Tibial artery (tissue), 4 donors: ENCODE results near the gene HSP90AB1.
"Not testable (repeated sequence)": the region's sequence is repeated elsewhere in the genome, so short reads cannot be mapped to it uniquely, and the experiment has no call there.

ENCODE experiments used
- DNase-seq, 2 donors: peaks; one replicate each; pipeline ENCODE4 v3.0.0-alpha.2; 2019
- H3K27ac ChIP-seq, 2 donors: fragments of 200-600 bp; sonication (generic) in 1 of 2; 1 replicate in 1 of 2; 2 replicates in 1 of 2; pipeline ENCODE4 v1.5.1; 2018 to 2019; ENCODE audit warnings: mild to moderate bottlenecking in 1 of 2
- H3K27me3 ChIP-seq, 2 donors: fragments of 200-600 bp; sonication (generic) in 1 of 2; one replicate each; pipeline versions ENCODE4 v1.5.1 to v1.6.0; 2016 to 2019
- H3K36me3 ChIP-seq, 3 donors: fragments of 200-600 bp; sonication (generic) in 2 of 3; one replicate each; pipeline ENCODE4 v1.5.1; 2016 to 2019; ENCODE audit warnings: mild to moderate bottlenecking in 2 of 3
- H3K4me1 ChIP-seq, 4 donors: fragments of 200-600 bp; sonication (generic) in 2 of 4; 1 replicate in 3 of 4; 2 replicates in 1 of 4; pipeline ENCODE4 v1.5.1; 2016 to 2019
- H3K4me3 ChIP-seq, 2 donors: fragments of 200-600 bp; sonication (generic) in 1 of 2; 1 replicate in 1 of 2; 2 replicates in 1 of 2; pipeline ENCODE4 v1.5.1; 2018 to 2019; ENCODE audit warnings: mild to moderate bottlenecking in 2 of 2
- H3K9me3 ChIP-seq, 3 donors: fragments of 200-600 bp; sonication (generic) in 1 of 3; one replicate each; pipeline ENCODE4 v1.5.1; 2016 to 2019
- CTCF ChIP-seq, 2 experiments: fragments of 200-600 bp in 1 of 2; fragments of 450-650 bp in 1 of 2; IDR thresholded peaks; one replicate each; pipeline ENCODE4 v1.5.1; 2017 to 2019; ENCODE audit warnings: antibody characterized with exemption in 2 of 2, mild to moderate bottlenecking in 1 of 2, moderate library complexity in 1 of 2
- intact Hi-C: fragments of 100-400 bp; cut with DNase I; formaldehyde crosslinking; loops from one replicate; pipeline ENCODE4 v1.15.0; 2023; ENCODE audit warnings: low total_unique reads

The HSP90AB1 gene

GRCh38 chr6:44228836-44229235 lies 18.1 kb upstream of the HSP90AB1 start:
- intact Hi-C loops = no loop called here
- TF ChIP-seq CTCF (IDR thresholded peaks at IDR 0.05) = no peak
- no peak for DNase-seq
- Histone ChIP-seq H3K4me1 (peaks cover 0 to 91% (median 63%) of the 10 kb centered on the region in 4 donors), H3K27me3 (no peaks in the 10 kb centered on the region), H3K9me3 (no peaks in the 10 kb centered on the region), H3K36me3 (peaks cover 39 to 48% (median 45%) of the 10 kb centered on the region in 3 donors), H3K27ac (peak overlapping the region; percentile 26 to 97), H3K4me3 (no peak overlapping the region)

GRCh38 chr6:44229376-44230033 lies 17.4 kb upstream of the HSP90AB1 start:
- Histone ChIP-seq H3K9me3 (no peaks in the 10 kb centered on the region), H3K27me3 (no peaks in the 10 kb centered on the region), H3K4me3 (no peak overlapping the region), H3K27ac (no peak overlapping the region), H3K4me1 (peaks cover 0 to 91% (median 63%) of the 10 kb centered on the region in 4 donors), H3K36me3 (peaks cover 39 to 48% (median 45%) of the 10 kb centered on the region in 3 donors)
- DNase-seq = no peak
- no peak for TF ChIP-seq CTCF (IDR thresholded peaks at IDR 0.05)
- intact Hi-C loops = loop anchor here (5.0 kb wide), 1 partner anchor 57 kb away; no protein-coding TSS in a partner anchor

GRCh38 chr6:44230034-44230675 lies 16.7 kb upstream of the HSP90AB1 start:
- H3K27me3 ChIP-seq = no peaks in the 10 kb centered on the region
- H3K36me3 ChIP-seq = peaks cover 39 to 48% (median 45%) of the 10 kb centered on the region in 3 donors
- no peaks in the 10 kb centered on the region for H3K9me3 ChIP-seq
- DNase-seq = no peak
- no peak overlapping the region for H3K27ac ChIP-seq
- TF ChIP-seq CTCF (IDR thresholded peaks at IDR 0.05) = no peak
- peaks cover 0 to 91% (median 63%) of the 10 kb centered on the region in 4 donors for H3K4me1 ChIP-seq
- H3K4me3 ChIP-seq = no peak overlapping the region
- intact Hi-C loops = loop anchor here (5.0 kb wide), 1 partner anchor 58 kb away; no protein-coding TSS in a partner anchor

GRCh38 chr6:44231426-44231825 lies 15.5 kb upstream of the HSP90AB1 start:
- not testable (repeated sequence) for H3K27me3 ChIP-seq, H3K4me3 ChIP-seq, DNase-seq, H3K9me3 ChIP-seq
- peaks cover 0 to 86% (median 57%) of the 10 kb centered on the region in 4 donors for H3K4me1 ChIP-seq
- peaks cover 39 to 48% (median 45%) of the 10 kb centered on the region in 3 donors for H3K36me3 ChIP-seq
- intact Hi-C loops = loop anchor here (5.0 kb wide), 1 partner anchor 59 kb away; no protein-coding TSS in a partner anchor
- peak overlapping the region; percentile 9 to 84 for H3K27ac ChIP-seq

GRCh38 chr6:44232676-44233566 lies 14.0 kb upstream of the HSP90AB1 start:
- Histone ChIP-seq H3K27me3 (no peaks in the 10 kb centered on the region), H3K4me1 (peaks cover 0 to 80% (median 50%) of the 10 kb centered on the region in 4 donors), H3K4me3 (no peak overlapping the region), H3K36me3 (peaks cover 39 to 48% (median 45%) of the 10 kb centered on the region in 3 donors), H3K9me3 (no peaks in the 10 kb centered on the region), H3K27ac (peak overlapping the region; percentile 84 to 94)
- TF ChIP-seq CTCF (IDR thresholded peaks at IDR 0.05) = no peak
- intact Hi-C loops = loop anchor here (5.0 kb wide), 1 partner anchor 61 kb away; no protein-coding TSS in a partner anchor
- no peak for DNase-seq
